Mesendoderm (in vitro differentiated cells): ENCODE data around the gene ARRB1.
"Not testable (repeated sequence)": the region's sequence is repeated elsewhere in the genome, so short reads cannot be mapped to it uniquely, and the experiment has no call there.

Experiments
- DNase-seq: peaks from one replicate; pipeline ENCODE4 v3.0.0; 2013
- H2AK5ac ChIP-seq: 2 replicates; pipeline ENCODE4 v1.6.1; 2013; ENCODE audit warnings: low read length, inconsistent platforms
- H2BK120ac ChIP-seq: 2 replicates; pipeline ENCODE4 v1.6.1; 2013; ENCODE audit warnings: low read depth, mild to moderate bottlenecking, low read length, moderate library complexity, mixed read lengths
- H2BK15ac ChIP-seq: replicated peaks from 2 replicates; pipeline ENCODE4 v1.6.1; 2013; ENCODE audit warnings: low read depth, mild to moderate bottlenecking, moderate library complexity
- H2BK5ac ChIP-seq: 2 replicates; pipeline ENCODE4 v1.6.1; 2013; ENCODE audit warnings: low read length, inconsistent platforms
- H3K18ac ChIP-seq: 2 replicates; pipeline ENCODE4 v1.6.1; 2013; ENCODE audit warnings: mild to moderate bottlenecking, low read length, mixed read lengths
- H3K23ac ChIP-seq: one replicate; pipeline ENCODE4 v1.6.1; 2013; ENCODE audit warnings: low read length
- H3K27ac ChIP-seq: 2 replicates; pipeline ENCODE4 v1.5.1; 2013; ENCODE audit warnings: low read depth, mild to moderate bottlenecking, inconsistent platforms, low read length, moderate library complexity
- H3K27me3 ChIP-seq: 2 replicates; pipeline ENCODE4 v1.6.1; 2013; ENCODE audit warnings: low read length, control low read depth, mild to moderate bottlenecking, inconsistent platforms; ENCODE audit not compliant: insufficient read depth, poor library complexity
- H3K36me3 ChIP-seq: 2 replicates; pipeline ENCODE4 v1.6.1; 2013; ENCODE audit warnings: low read length, inconsistent platforms; ENCODE audit not compliant: control insufficient read depth, insufficient read depth
- H3K4ac ChIP-seq: one replicate; pipeline ENCODE4 v1.6.1; 2013; ENCODE audit warnings: low read depth, mild to moderate bottlenecking, low read length, moderate library complexity
- H3K4me1 ChIP-seq: 2 replicates; pipeline ENCODE4 v1.6.1; 2013; ENCODE audit warnings: low read depth, low read length, inconsistent platforms; ENCODE audit not compliant: control insufficient read depth
- H3K4me2 ChIP-seq: 2 replicates; pipeline ENCODE4 v1.6.1; 2013; ENCODE audit warnings: low read length
- H3K4me3 ChIP-seq: 2 replicates; pipeline ENCODE4 v1.5.1; 2013; ENCODE audit warnings: mild to moderate bottlenecking, low read length
- H3K56ac ChIP-seq: one replicate; pipeline ENCODE4 v1.6.1; 2013; ENCODE audit warnings: low read length
- H3K79me1 ChIP-seq: 2 replicates; pipeline ENCODE4 v1.6.1; 2013; ENCODE audit warnings: low read length, inconsistent platforms
- H3K79me2 ChIP-seq: 2 replicates; pipeline ENCODE4 v1.6.1; 2013; ENCODE audit warnings: mild to moderate bottlenecking, low read length; ENCODE audit not compliant: control insufficient read depth, insufficient read depth
- H3K9ac ChIP-seq: 2 replicates; pipeline ENCODE4 v1.6.1; 2013; ENCODE audit warnings: low read length, inconsistent platforms
- H4K5ac ChIP-seq: one replicate; pipeline ENCODE4 v1.6.1; 2013; ENCODE audit warnings: low read length
- H4K8ac ChIP-seq: one replicate; pipeline ENCODE4 v1.6.1; 2013; ENCODE audit warnings: low read depth, mild to moderate bottlenecking, control low read depth, low read length, moderate library complexity
- WGBS: extraction: QIAGEN DNeasy Blood & Tissue Kit; methylation state at CpG from one replicate; pipeline ENCODE4 v1.1.7; 2013; ENCODE audit warnings: low lambda C conversion rate, missing lambda C conversion rate; ENCODE audit not compliant: insufficient coverage; ENCODE audit errors: extremely low coverage; 5-methylcytosine and 5-hydroxymethylcytosine counted together

ARRB1 gene

GRCh38 chr11:75369560-75370255 is 18.2 kb upstream of the ARRB1 start:
- Histone ChIP-seq H2BK15ac (no peak overlapping the region), H3K27me3 (no peaks in the 10 kb centered on the region), H3K79me1 (no peaks in the 10 kb centered on the region), H3K18ac (no peak overlapping the region), H2AK5ac (no peak overlapping the region), H2BK5ac (no peak overlapping the region), H3K9ac (no peak overlapping the region), H3K56ac (no peak overlapping the region), H3K4ac (no peak overlapping the region), H3K4me2 (no peak overlapping the region), H2BK120ac (no peak overlapping the region), H3K36me3 (no peaks in the 10 kb centered on the region), H3K79me2 (no peaks in the 10 kb centered on the region), H4K5ac (no peak overlapping the region), H3K4me1 (peaks cover 2% of the 10 kb centered on the region), H3K4me3 (no peak overlapping the region), H3K27ac (no peak overlapping the region), H4K8ac (no peak overlapping the region), H3K23ac (no peak overlapping the region)
- WGBS: no CpG with 5 or more reads among the region's 6 CpGs
- DNase-seq: no peak

GRCh38 chr11:75366826-75367225 is 15.4 kb upstream of the ARRB1 start:
- not testable (repeated sequence) for H3K4me2 ChIP-seq, H3K27ac ChIP-seq, H2BK15ac ChIP-seq, H3K36me3 ChIP-seq, H3K4ac ChIP-seq, H4K8ac ChIP-seq, H2BK5ac ChIP-seq, H3K27me3 ChIP-seq, H3K9ac ChIP-seq, H3K4me3 ChIP-seq, H3K23ac ChIP-seq, H2AK5ac ChIP-seq, DNase-seq, H4K5ac ChIP-seq, H3K56ac ChIP-seq, H3K79me1 ChIP-seq, H3K4me1 ChIP-seq, H2BK120ac ChIP-seq, H3K79me2 ChIP-seq, H3K18ac ChIP-seq
- no CpG with 5 or more reads among the region's 5 CpGs for WGBS

DNA sequence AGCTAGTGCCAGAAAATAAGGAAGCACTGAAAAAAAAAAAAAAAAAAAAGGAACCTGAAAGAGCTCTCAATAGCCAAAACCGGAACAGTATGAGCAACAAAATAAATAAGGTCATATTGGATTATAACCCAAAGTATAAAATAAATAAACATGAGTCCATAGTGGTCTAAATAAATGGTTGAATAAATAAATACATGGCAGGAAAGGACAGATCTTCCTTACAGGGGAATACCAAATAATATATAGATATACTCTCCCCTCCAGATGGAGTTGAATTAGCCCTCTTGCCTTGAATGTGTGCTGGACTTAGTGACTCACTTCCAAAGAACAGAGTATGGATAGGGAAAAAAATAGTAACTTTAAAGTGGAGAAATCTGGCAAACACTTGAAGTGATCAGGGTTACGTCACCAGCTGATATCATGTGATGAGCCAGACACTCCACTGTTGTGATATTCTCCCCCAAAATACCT is 14.3 kb upstream of the ARRB1 start:
- no peak overlapping the region for H4K5ac ChIP-seq
- H3K4ac ChIP-seq: no peak overlapping the region
- H3K36me3 ChIP-seq: no peaks in the 10 kb centered on the region
- H3K4me3 ChIP-seq: no peak overlapping the region
- DNase-seq: no peak
- no peak overlapping the region for H3K4me2 ChIP-seq
- H2BK15ac ChIP-seq: peak overlapping the region; percentile 74
- H3K79me1 ChIP-seq: no peaks in the 10 kb centered on the region
- no peak overlapping the region for H3K27ac ChIP-seq
- H3K23ac ChIP-seq: no peak overlapping the region
- no peaks in the 10 kb centered on the region for H3K79me2 ChIP-seq
- H3K27me3 ChIP-seq: no peaks in the 10 kb centered on the region
- no CpG with 5 or more reads among the region's 2 CpGs for WGBS
- H2BK5ac ChIP-seq: no peak overlapping the region
- no peaks in the 10 kb centered on the region for H3K4me1 ChIP-seq
- H3K56ac ChIP-seq: no peak overlapping the region
- H3K18ac ChIP-seq: no peak overlapping the region
- H4K8ac ChIP-seq: no peak overlapping the region
- no peak overlapping the region for H2BK120ac ChIP-seq
- H3K9ac ChIP-seq: no peak overlapping the region
- H2AK5ac ChIP-seq: no peak overlapping the region

DNA sequence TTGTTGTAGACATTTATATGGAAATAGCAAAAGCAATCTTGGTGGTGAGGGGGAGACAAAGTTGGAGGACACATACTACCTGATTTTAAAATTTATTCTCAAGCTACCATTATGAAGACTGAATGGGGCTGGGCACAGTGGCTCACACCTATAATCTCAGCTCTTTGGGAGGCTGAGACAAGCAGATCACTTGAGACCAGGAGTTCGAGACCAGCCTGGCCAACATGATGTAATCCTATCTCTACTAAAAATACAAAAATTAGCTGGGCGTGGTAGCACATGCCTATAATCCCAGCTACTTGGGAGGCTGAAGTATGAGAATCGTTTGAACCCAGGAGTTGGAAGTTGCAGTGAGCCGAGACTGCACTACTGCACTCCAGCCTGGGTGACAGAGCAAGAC is 10.8 kb upstream of the ARRB1 start:
- not testable (repeated sequence) for H3K79me2 ChIP-seq, H3K27me3 ChIP-seq, H3K79me1 ChIP-seq, H2BK5ac ChIP-seq, H4K5ac ChIP-seq, H3K36me3 ChIP-seq, H3K4me1 ChIP-seq, H3K56ac ChIP-seq, H2AK5ac ChIP-seq, H3K23ac ChIP-seq, H3K18ac ChIP-seq, H3K9ac ChIP-seq, H3K4me3 ChIP-seq, H3K4me2 ChIP-seq, H2BK15ac ChIP-seq, DNase-seq, H3K27ac ChIP-seq, H4K8ac ChIP-seq, H2BK120ac ChIP-seq
- WGBS: no CpG with 5 or more reads among the region's 4 CpGs
- peak overlapping the region; percentile 9 for H3K4ac ChIP-seq

- Histone ChIP-seq H3K18ac (no peak overlapping the region), H3K79me1 (no peaks in the 10 kb centered on the region), H2AK5ac (peak overlapping the region; percentile 27), H3K4me2 (no peak overlapping the region), H3K36me3 (no peaks in the 10 kb centered on the region), H3K56ac (peak overlapping the region; percentile 30), H3K4me3 (no peak overlapping the region), H3K27me3 (no peaks in the 10 kb centered on the region), H3K4me1 (peaks cover 4% of the 10 kb centered on the region), H3K9ac (no peak overlapping the region), H3K4ac (no peak overlapping the region), H2BK5ac (no peak overlapping the region), H3K23ac (no peak overlapping the region), H4K8ac (no peak overlapping the region), H2BK15ac (no peak overlapping the region), H3K79me2 (no peaks in the 10 kb centered on the region), H4K5ac (no peak overlapping the region), H3K27ac (no peak overlapping the region), H2BK120ac (no peak overlapping the region)
- DNase-seq: no peak
- no CpG with 5 or more reads among the region's 2 CpGs for WGBS
Observed at GRCh38 chr11:75356613-75357012, 5.2 kb upstream of the ARRB1 start.

- H3K36me3 ChIP-seq: no peaks in the 10 kb centered on the region
- H2BK15ac ChIP-seq: no peak overlapping the region
- no peak overlapping the region for H3K56ac ChIP-seq
- H2AK5ac ChIP-seq: peak overlapping the region; percentile 11
- H3K79me2 ChIP-seq: peaks cover 11% of the 10 kb centered on the region
- no peaks in the 10 kb centered on the region for H3K27me3 ChIP-seq
- peaks cover 4% of the 10 kb centered on the region for H3K79me1 ChIP-seq
- DNase-seq: no peak
- WGBS: no CpG with 5 or more reads among the region's 10 CpGs
- no peak overlapping the region for H4K5ac ChIP-seq
- H2BK120ac ChIP-seq: no peak overlapping the region
- no peak overlapping the region for H3K4me2 ChIP-seq
- H3K4me1 ChIP-seq: peaks cover 7% of the 10 kb centered on the region
- H2BK5ac ChIP-seq: no peak overlapping the region
- no peak overlapping the region for H3K4ac ChIP-seq
- H3K27ac ChIP-seq: no peak overlapping the region
- no peak overlapping the region for H3K18ac ChIP-seq
- no peak overlapping the region for H3K23ac ChIP-seq
- H3K9ac ChIP-seq: no peak overlapping the region
- no peak overlapping the region for H4K8ac ChIP-seq
- H3K4me3 ChIP-seq: no peak overlapping the region
Observed at GRCh38 chr11:75355051-75355450, 3.6 kb upstream of the ARRB1 start.
